ENCODE data around the gene FBN2. TPM values are rescaled to one million over a fixed set of nuclear protein-coding genes. Genes with fewer than 3 reads are reported as not detected.

FBN2 gene
- total and polyA plus RNA-seq, 2 experiments from 2014 or later = 41.0 to 143 TPM

DNA sequence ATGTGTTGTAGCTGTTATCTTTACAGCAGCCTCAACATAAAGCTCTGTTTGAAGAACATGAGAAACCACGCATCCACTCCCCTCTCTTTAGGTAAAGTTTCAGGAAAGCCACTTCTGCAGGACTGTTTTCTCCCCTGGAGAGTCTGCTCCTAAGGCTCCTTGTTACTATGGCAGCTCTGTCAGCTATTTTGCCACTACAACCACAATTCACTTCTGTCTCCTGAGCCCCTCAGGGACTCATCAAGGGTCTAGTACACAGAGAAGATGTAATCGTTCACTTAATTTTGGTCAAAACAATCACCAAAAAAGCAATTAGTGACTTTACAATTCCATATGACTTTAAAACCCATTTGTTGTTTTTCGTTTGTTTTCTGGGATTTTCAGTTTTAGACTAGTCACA lies 157.7 kb downstream of the FBN2 start:
- Histone ChIP-seq H2AFZ (no peak overlapping the region), H3K79me2 (no peaks in the 10 kb centered on the region), H3K9me2 (replicated peaks; ENCODE audit: insufficient read depth) (no peaks in the 10 kb centered on the region), H4K20me1 (ENCODE audit: insufficient read depth, poor library complexity, severe bottlenecking) (no peaks in the 10 kb centered on the region), H3K4me1 (ENCODE audit: insufficient read depth) (peaks cover 6% of the 10 kb centered on the region), H3K9me3 (ENCODE audit: low read depth) (no peaks in the 10 kb centered on the region), H3K27me3 (no peaks in the 10 kb centered on the region), H3K36me3 (replicated peaks; ENCODE audit: insufficient read depth, low read depth) (no peaks in the 10 kb centered on the region), H3K27ac (no peak overlapping the region), H3K4me3 (no peak overlapping the region), H3K4me2 (no peak overlapping the region)
- TF ChIP-seq, protein P1, sequence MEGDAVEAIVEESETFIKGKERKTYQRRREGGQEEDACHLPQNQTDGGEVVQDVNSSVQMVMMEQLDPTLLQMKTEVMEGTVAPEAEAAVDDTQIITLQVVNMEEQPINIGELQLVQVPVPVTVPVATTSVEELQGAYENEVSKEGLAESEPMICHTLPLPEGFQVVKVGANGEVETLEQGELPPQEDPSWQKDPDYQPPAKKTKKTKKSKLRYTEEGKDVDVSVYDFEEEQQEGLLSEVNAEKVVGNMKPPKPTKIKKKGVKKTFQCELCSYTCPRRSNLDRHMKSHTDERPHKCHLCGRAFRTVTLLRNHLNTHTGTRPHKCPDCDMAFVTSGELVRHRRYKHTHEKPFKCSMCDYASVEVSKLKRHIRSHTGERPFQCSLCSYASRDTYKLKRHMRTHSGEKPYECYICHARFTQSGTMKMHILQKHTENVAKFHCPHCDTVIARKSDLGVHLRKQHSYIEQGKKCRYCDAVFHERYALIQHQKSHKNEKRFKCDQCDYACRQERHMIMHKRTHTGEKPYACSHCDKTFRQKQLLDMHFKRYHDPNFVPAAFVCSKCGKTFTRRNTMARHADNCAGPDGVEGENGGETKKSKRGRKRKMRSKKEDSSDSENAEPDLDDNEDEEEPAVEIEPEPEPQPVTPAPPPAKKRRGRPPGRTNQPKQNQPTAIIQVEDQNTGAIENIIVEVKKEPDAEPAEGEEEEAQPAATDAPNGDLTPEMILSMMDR (IDR thresholded peaks at IDR 0.05; ENCODE audit: poor library complexity) = no peak
- no peak for TF ChIP-seq EZH2 (IDR thresholded peaks at IDR 0.05; ENCODE audit: borderline replicate concordance)
- WGBS (ENCODE audit: low lambda C conversion rate, missing lambda C conversion rate) = 71% methylated on average over 3 of the region's 3 CpGs
- DNase-seq (ENCODE audit: low spot score) = no peak

DNA sequence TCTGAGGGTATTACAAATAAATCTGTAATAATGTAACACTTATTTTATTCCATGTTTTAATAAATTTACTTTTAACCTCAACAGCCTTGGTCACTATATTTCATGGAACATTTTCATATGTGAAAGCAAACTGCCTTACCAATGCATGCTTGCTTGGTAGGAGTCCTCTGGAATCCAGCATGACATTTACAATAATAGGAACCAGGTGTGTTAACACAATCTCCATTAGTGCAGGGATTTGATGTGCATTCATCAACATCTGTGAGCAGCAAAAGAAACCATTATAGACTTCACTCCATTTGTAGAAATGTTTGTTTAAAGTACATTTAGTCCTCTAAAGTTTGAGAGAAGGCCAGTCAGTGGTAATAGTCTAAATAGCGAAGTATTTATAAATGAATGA lies 159.4 kb downstream of the FBN2 start:
- H3K9me2 ChIP-seq (replicated peaks; ENCODE audit: insufficient read depth) = no peaks in the 10 kb centered on the region
- no peak overlapping the region for H3K4me3 ChIP-seq
- no peaks in the 10 kb centered on the region for H4K20me1 ChIP-seq (ENCODE audit: insufficient read depth, poor library complexity, severe bottlenecking)
- no peak for DNase-seq (ENCODE audit: low spot score)
- no peaks in the 10 kb centered on the region for H3K9me3 ChIP-seq (ENCODE audit: low read depth)
- no peaks in the 10 kb centered on the region for H3K27me3 ChIP-seq
- no peak for TF ChIP-seq EZH2phosphoT487 (IDR thresholded peaks at IDR 0.05; ENCODE audit: low read depth, severe bottlenecking, unreplicated experiment)
- TF ChIP-seq, protein P1 (IDR thresholded peaks at IDR 0.05; ENCODE audit: poor library complexity) = no peak
- no peak for TF ChIP-seq EZH2 (IDR thresholded peaks at IDR 0.05; ENCODE audit: borderline replicate concordance)
- peaks cover 6% of the 10 kb centered on the region for H3K4me1 ChIP-seq (ENCODE audit: insufficient read depth)
- 57% methylated on average over 1 of the region's 1 CpG for WGBS (ENCODE audit: low lambda C conversion rate, missing lambda C conversion rate)
- no peak overlapping the region for H3K4me2 ChIP-seq
- H3K27ac ChIP-seq = peak overlapping the region; percentile 25
- H3K36me3 ChIP-seq (replicated peaks; ENCODE audit: insufficient read depth, low read depth) = no peaks in the 10 kb centered on the region
- H3K79me2 ChIP-seq = no peaks in the 10 kb centered on the region
- H2AFZ ChIP-seq = no peak overlapping the region

DNA sequence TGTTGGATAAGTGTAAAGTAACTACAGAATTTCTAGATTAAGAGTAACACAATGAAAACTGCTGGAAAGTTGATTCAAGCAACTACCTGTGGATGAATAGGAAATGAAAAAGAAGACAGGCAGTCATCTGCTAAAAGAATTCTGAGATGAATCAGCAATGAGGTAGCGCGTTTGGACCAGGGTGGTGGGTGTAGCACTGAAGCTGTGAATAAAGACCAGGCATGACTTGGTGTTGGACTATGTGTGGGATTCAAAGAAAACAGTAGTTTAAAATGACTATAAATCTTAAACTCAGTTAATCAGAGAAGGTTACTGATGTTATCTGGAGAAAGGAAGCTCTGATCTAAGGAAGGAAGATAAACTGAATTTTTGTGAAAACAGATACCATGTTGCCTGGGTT lies 159.8 kb downstream of the FBN2 start:
- DNase-seq (ENCODE audit: low spot score) = no peak
- Histone ChIP-seq H3K4me1 (ENCODE audit: insufficient read depth) (peaks cover 6% of the 10 kb centered on the region), H3K4me3 (no peak overlapping the region), H3K79me2 (no peaks in the 10 kb centered on the region), H3K27ac (peak overlapping the region; percentile 25), H2AFZ (no peak overlapping the region), H3K9me2 (replicated peaks; ENCODE audit: insufficient read depth) (no peaks in the 10 kb centered on the region), H4K20me1 (ENCODE audit: insufficient read depth, poor library complexity, severe bottlenecking) (no peaks in the 10 kb centered on the region), H3K4me2 (no peak overlapping the region), H3K36me3 (replicated peaks; ENCODE audit: insufficient read depth, low read depth) (no peaks in the 10 kb centered on the region), H3K9me3 (ENCODE audit: low read depth) (no peaks in the 10 kb centered on the region), H3K27me3 (no peaks in the 10 kb centered on the region)
- 76% methylated on average over 2 of the region's 2 CpGs for WGBS (ENCODE audit: low lambda C conversion rate, missing lambda C conversion rate)
- TF ChIP-seq, protein P1 (IDR thresholded peaks at IDR 0.05; ENCODE audit: poor library complexity) = no peak
- no peak for TF ChIP-seq EZH2phosphoT487 (IDR thresholded peaks at IDR 0.05; ENCODE audit: low read depth, severe bottlenecking, unreplicated experiment)
- no peak for TF ChIP-seq EZH2 (IDR thresholded peaks at IDR 0.05; ENCODE audit: borderline replicate concordance)

DNA sequence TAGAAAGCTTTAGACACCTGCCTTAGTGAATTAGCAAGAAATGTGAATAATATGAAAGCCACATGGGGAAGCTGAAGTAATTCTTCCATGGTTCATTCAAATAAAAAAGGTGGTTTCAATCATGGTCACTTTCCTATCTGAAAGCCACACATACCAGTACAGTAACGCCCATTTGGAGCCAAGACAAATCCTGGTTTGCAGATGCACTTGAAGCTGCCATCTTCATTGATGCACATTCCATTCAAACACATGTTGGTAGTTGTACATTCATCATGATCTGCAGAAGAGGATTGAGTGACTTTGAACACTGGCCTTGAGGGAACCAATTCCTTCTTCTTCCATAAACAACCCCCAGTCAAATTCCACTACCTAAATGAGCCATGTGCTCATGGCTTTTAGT lies 161.5 kb downstream of the FBN2 start:
- TF ChIP-seq, protein P1 (IDR thresholded peaks at IDR 0.05; ENCODE audit: poor library complexity) = no peak
- no peak for TF ChIP-seq EZH2 (IDR thresholded peaks at IDR 0.05; ENCODE audit: borderline replicate concordance)
- no peak for TF ChIP-seq EZH2phosphoT487 (IDR thresholded peaks at IDR 0.05; ENCODE audit: low read depth, severe bottlenecking, unreplicated experiment)
- H3K27me3 ChIP-seq = no peaks in the 10 kb centered on the region

More for the DNA sequence above, 161.5 kb downstream of the FBN2 start:
- no peak overlapping the region for H3K4me3 ChIP-seq
- H3K9me2 ChIP-seq (replicated peaks; ENCODE audit: insufficient read depth) = no peaks in the 10 kb centered on the region
- 87% methylated on average over 1 of the region's 1 CpG for WGBS (ENCODE audit: low lambda C conversion rate, missing lambda C conversion rate)
- no peaks in the 10 kb centered on the region for H3K36me3 ChIP-seq (replicated peaks; ENCODE audit: insufficient read depth, low read depth)
- peaks cover 6% of the 10 kb centered on the region for H3K4me1 ChIP-seq (ENCODE audit: insufficient read depth)
- no peaks in the 10 kb centered on the region for H4K20me1 ChIP-seq (ENCODE audit: insufficient read depth, poor library complexity, severe bottlenecking)
- no peak overlapping the region for H2AFZ ChIP-seq
- H3K4me2 ChIP-seq = no peak overlapping the region
- DNase-seq (ENCODE audit: low spot score) = no peak
- no peak overlapping the region for H3K27ac ChIP-seq
- H3K79me2 ChIP-seq = no peaks in the 10 kb centered on the region
- H3K9me3 ChIP-seq (ENCODE audit: low read depth) = no peaks in the 10 kb centered on the region
